ENCODE data around the gene PTX3.
A peak's percentile ranks its signal among the peaks of the same experiment; 100 is the strongest.

Gene PTX3

DNA sequence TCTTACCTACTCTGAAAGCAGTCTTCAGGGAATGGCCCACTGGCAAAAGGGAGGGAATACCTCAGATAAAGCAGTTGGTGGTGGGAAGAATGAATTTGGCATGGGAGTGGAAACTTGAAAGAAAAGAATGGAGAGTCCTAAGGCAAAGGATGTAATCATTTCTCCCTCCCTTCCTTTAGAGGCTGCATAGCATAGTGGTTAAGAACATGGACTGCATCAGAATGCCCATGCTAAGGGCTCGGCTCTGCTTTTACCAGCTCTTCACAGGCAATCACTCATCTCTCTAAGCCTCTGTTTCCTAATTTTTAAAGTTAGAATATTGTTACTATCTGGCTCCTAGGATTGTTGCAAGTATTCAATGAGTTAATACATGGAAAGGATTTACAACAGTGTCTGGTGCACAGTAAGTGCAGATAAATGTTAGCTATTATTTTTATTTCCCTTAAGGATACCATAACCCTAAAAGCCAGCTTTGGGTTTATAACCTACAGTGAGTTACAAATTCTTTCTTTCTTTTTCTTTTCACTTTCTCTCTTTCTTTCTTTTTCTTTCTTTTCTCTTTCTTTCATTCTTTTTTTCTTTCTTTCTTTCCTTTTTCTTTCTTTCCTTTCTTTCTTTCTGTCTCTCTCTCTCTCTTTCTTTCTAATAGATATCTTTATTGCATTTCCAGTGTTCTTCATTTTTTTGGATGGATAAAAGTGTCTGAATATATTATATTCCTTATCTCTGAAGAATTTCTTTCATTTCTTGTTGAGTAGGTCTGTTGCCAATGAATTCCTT is 43.0 kb downstream of the PTX3 start:
- no peak for DNase-seq

- peak; percentile 58 to 65 for DNase-seq
These were observed 50.7 kb downstream of the PTX3 start for GRCh38 chr3:157487339-157487738.

GRCh38 chr3:157488144-157488543 is 51.5 kb downstream of the PTX3 start:
- no peak for DNase-seq

DNA sequence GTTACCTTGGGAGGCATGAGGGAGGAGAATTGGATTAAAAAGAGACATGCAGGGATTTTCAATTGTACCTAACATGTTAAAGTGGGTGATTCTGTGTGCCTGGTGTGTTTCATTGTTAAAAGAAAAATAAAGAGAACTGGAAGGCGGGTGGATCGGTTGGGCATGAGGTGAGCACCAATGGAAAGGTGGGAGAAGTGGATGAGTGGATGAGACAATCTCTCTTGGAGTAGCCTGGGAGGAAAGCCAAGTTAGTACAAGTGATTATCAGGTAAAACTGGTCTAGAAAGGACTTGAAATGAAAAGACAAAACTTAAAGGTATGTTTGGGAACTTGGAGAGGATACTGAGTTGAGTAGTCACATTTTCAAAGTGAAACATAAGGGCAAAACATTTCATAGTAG is 54.5 kb downstream of the PTX3 start:
- no peak for DNase-seq

All from AML-193 (cell line).